Gastrocnemius medialis (tissue), 4 donors: Measurements from ENCODE around the gene URB2.

Experiments
- POLR2A ChIP-seq, 2 donors: fragments of 450-650 bp; IDR thresholded peaks; one replicate each; pipeline ENCODE4 v1.6.1; 2017; ENCODE audit warnings: antibody characterized with exemption in 2 of 2, mild to moderate bottlenecking in 2 of 2, moderate library complexity in 2 of 2
- TF ChIP-seq, protein P1 (sequence below), 5 experiments: fragments of 450-650 bp in 3 of 5; fragments of 200-600 bp in 2 of 5; sonication (generic) in 2 of 5; IDR thresholded peaks in 4 of 5; conservative IDR thresholded peaks in 1 of 5; 1 replicate in 4 of 5; 2 replicates in 1 of 5; pipeline ENCODE4 v1.5.1; 2016 to 2019; ENCODE audit warnings: antibody characterized with exemption in 5 of 5, mild to moderate bottlenecking in 3 of 5, moderate library complexity in 3 of 5

DNA sequence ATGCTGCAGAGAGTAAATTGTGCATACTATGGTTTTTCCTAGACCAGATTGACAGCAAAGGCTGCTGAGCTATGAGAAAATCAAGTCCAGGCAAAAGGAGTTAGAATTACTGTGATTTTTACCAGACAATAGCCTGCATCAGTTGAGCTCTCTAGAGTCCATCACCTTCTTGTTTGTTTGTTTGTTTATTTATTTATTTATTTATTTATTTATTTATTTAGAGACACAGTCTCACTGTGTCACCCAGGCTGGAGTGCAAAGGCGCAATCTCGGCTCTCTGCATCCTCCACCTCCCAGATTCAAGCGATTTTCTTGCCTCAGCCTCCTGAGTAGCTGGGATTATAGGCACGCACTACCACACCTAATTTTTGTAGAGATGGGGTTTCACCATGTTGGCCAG lies 43.3 kb upstream of the URB2 start:
- TF ChIP-seq, protein P1, sequence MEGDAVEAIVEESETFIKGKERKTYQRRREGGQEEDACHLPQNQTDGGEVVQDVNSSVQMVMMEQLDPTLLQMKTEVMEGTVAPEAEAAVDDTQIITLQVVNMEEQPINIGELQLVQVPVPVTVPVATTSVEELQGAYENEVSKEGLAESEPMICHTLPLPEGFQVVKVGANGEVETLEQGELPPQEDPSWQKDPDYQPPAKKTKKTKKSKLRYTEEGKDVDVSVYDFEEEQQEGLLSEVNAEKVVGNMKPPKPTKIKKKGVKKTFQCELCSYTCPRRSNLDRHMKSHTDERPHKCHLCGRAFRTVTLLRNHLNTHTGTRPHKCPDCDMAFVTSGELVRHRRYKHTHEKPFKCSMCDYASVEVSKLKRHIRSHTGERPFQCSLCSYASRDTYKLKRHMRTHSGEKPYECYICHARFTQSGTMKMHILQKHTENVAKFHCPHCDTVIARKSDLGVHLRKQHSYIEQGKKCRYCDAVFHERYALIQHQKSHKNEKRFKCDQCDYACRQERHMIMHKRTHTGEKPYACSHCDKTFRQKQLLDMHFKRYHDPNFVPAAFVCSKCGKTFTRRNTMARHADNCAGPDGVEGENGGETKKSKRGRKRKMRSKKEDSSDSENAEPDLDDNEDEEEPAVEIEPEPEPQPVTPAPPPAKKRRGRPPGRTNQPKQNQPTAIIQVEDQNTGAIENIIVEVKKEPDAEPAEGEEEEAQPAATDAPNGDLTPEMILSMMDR (IDR thresholded peaks at IDR 0.05 in 4 of 5, conservative IDR thresholded peaks at IDR 0.05 in 1 of 5) = no peak
- no peak for TF ChIP-seq POLR2A (IDR thresholded peaks at IDR 0.05)
